ENCODE results near the gene RRP8.

The RRP8 gene

GRCh38 chr11:6599881-6600390 is 3.5 kb downstream of the RRP8 start:
- H3K4me3 ChIP-seq (ENCODE audit: low read depth, low read length), result no peak overlapping the region
- TF ChIP-seq, protein P1, sequence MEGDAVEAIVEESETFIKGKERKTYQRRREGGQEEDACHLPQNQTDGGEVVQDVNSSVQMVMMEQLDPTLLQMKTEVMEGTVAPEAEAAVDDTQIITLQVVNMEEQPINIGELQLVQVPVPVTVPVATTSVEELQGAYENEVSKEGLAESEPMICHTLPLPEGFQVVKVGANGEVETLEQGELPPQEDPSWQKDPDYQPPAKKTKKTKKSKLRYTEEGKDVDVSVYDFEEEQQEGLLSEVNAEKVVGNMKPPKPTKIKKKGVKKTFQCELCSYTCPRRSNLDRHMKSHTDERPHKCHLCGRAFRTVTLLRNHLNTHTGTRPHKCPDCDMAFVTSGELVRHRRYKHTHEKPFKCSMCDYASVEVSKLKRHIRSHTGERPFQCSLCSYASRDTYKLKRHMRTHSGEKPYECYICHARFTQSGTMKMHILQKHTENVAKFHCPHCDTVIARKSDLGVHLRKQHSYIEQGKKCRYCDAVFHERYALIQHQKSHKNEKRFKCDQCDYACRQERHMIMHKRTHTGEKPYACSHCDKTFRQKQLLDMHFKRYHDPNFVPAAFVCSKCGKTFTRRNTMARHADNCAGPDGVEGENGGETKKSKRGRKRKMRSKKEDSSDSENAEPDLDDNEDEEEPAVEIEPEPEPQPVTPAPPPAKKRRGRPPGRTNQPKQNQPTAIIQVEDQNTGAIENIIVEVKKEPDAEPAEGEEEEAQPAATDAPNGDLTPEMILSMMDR (conservative IDR thresholded peaks at IDR 0.05; ENCODE audit: low read depth, low read length), result no peak
- DNase-seq (ENCODE audit: low read depth), result no peak

GRCh38 chr11:6599449-6599848 is 4.0 kb downstream of the RRP8 start:
- no peak for DNase-seq (ENCODE audit: low read depth)
- TF ChIP-seq, protein P1 (conservative IDR thresholded peaks at IDR 0.05; ENCODE audit: low read depth, low read length), result no peak
- H3K4me3 ChIP-seq (ENCODE audit: low read depth, low read length), result no peak overlapping the region

GRCh38 chr11:6598555-6598954 is 4.9 kb downstream of the RRP8 start:
- TF ChIP-seq, protein P1 (conservative IDR thresholded peaks at IDR 0.05; ENCODE audit: low read depth, low read length), result no peak
- DNase-seq (ENCODE audit: low read depth), result no peak
- H3K4me3 ChIP-seq (ENCODE audit: low read depth, low read length), result no peak overlapping the region

DNA sequence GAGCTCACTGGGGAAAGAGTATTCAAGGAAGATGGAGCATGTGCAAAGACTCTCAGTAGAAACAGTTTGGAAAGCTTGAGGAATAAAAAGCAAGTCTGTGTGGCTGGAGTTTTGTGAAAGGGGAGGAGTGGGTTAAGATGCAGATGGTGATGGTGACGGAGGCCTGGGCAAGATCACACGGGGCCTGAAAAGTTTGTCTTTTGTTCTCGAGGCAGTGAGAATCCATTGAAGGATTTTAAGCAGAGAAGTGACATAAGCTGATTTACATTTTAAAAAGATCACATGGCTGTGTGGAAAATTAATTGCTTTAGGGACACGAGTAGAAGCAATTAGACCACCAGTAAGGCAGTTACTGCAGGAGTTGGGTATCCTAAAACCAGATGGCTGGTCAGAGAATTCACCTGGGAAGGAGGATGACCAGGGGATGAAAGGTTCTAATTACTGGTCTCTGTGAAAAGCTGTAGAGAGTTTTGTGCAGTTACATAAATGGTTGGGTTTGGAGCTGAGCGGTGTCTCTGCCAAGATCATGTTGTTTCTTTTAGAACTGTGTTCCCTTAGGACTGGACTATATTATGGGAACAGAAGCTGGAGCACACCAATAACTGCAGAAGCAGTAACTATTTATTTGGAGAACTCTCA is 7.1 kb downstream of the RRP8 start:
- TF ChIP-seq, protein P1 (conservative IDR thresholded peaks at IDR 0.05; ENCODE audit: low read depth, low read length), result no peak
- DNase-seq (ENCODE audit: low read depth), result no peak
- H3K4me3 ChIP-seq (ENCODE audit: low read depth, low read length), result no peak overlapping the region

DNA sequence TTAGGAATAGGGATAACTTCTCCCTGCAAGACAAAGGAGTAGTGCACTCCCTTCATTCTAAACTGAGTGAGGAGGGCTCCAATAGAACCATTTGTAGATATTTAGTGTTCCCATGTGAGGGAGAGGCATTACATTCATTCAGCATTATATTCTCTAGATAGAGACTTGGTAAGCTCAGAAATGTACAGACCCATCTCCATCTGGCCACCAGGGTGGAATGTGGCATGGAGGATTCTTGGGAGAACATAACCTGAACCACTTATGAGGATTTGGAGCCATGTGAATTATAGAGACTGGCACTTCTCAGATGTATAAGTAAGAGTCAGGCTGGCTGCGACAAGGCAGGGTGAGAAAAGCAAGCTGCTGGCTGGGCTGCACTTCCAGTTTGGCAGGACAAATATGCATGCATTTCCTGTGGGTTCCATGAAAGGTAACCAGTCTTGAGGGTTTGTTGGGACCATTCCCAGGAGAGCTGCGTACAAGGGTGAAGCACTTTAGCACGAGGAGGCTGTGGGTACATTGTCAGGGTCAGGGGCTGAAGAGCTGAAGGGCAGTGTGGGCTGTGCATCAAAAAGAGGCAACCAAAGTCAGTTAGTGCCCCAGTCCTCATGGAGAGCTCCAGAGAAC is 9.2 kb downstream of the RRP8 start:
- no peak for DNase-seq (ENCODE audit: low read depth)
- TF ChIP-seq, protein P1 (conservative IDR thresholded peaks at IDR 0.05; ENCODE audit: low read depth, low read length), result no peak
- H3K4me3 ChIP-seq (ENCODE audit: low read depth, low read length), result no peak overlapping the region

GRCh38 chr11:6588018-6588417 is 15.4 kb downstream of the RRP8 start:
- TF ChIP-seq, protein P1 (conservative IDR thresholded peaks at IDR 0.05; ENCODE audit: low read depth, low read length), result no peak
- H3K4me3 ChIP-seq (ENCODE audit: low read depth, low read length), result no peak overlapping the region
- DNase-seq (ENCODE audit: low read depth), result no peak
